ENCODE data around the gene SERF2.

Gene SERF2

GRCh38 chr15:43791993-43792760 is at the start of gene SERF2:
Gene SERF2 (plus strand): TSS chr15:43792320. CDS start chr15:43792377, 57 bp downstream.
- peak; percentile 100 for DNase-seq

GRCh38 chr15:43746245-43746902 is 45.7 kb upstream of the SERF2 start, which contains the start of gene PDIA3:
Gene PDIA3 (plus strand): TSS chr15:43746438. CDS start chr15:43746540, 102 bp downstream.
- peak; percentile 97 for DNase-seq

GRCh38 chr15:43746903-43747309 is 45.2 kb upstream of the SERF2 start:
- DNase-seq = peak; percentile 36

- DNase-seq = peak; percentile 46
Observed at GRCh38 chr15:43748376-43748775, 43.7 kb upstream of the SERF2 start.

GRCh38 chr15:43749690-43750345 is 42.3 kb upstream of the SERF2 start:
- DNase-seq = peak; percentile 71

- DNase-seq = no peak
Observed at GRCh38 chr15:43751885-43752284, 40.2 kb upstream of the SERF2 start.

- no peak for DNase-seq
Observed at GRCh38 chr15:43762824-43763223, 29.3 kb upstream of the SERF2 start.

- DNase-seq = no peak
Observed at GRCh38 chr15:43763819-43764446, 28.2 kb upstream of the SERF2 start.

GRCh38 chr15:43769584-43770228 is 22.4 kb upstream of the SERF2 start:
- peak; percentile 62 for DNase-seq

- no peak for DNase-seq
Observed at GRCh38 chr15:43771816-43772215, 20.3 kb upstream of the SERF2 start.

- DNase-seq = no peak
Observed at GRCh38 chr15:43772624-43773023, 19.5 kb upstream of the SERF2 start.

- no peak for DNase-seq
Observed at GRCh38 chr15:43774062-43774461, 18.1 kb upstream of the SERF2 start.

GRCh38 chr15:43775411-43775965 is 16.6 kb upstream of the SERF2 start:
- DNase-seq = no peak

- no peak for DNase-seq
Observed at GRCh38 chr15:43776101-43776717, 15.9 kb upstream of the SERF2 start.

- DNase-seq = peak; percentile 82
Observed at GRCh38 chr15:43776718-43777266, 15.3 kb upstream of the SERF2 start, which contains the start of gene ELL3. Gene ELL3 (minus strand): TSS chr15:43776966. CDS start chr15:43776901, 65 bp downstream.

GRCh38 chr15:43777267-43777914 is 14.7 kb upstream of the SERF2 start:
- peak; percentile 88 for DNase-seq

- DNase-seq = no peak
Observed at GRCh38 chr15:43779016-43779415, 13.1 kb upstream of the SERF2 start.

- DNase-seq = no peak
Observed at GRCh38 chr15:43789409-43789808, 2.7 kb upstream of the SERF2 start.

GRCh38 chr15:43792761-43793476 is 799 bp downstream of the SERF2 start:
- DNase-seq = peak; percentile 51

- no peak for DNase-seq
Observed at GRCh38 chr15:43793647-43794046, 1.5 kb downstream of the SERF2 start.
